ENCODE measurements around the gene SEC24C. TPM values are rescaled to one million over a fixed set of nuclear protein-coding genes. Genes with fewer than 3 reads are reported as not detected.
"Not testable (repeated sequence)": the region's sequence is repeated elsewhere in the genome, so short reads cannot be mapped to it uniquely, and the experiment has no call there.

SEC24C gene
- polyA plus RNA-seq, 1 of the 3 experiments (the other 2 are of a cell fraction): 73.6 TPM

GRCh38 chr10:73743905-73744663 lies at the start of gene SEC24C (continued):
- TF ChIP-seq GATA2 (CRISPR knock-in tag; IDR thresholded peaks at IDR 0.05): no peak

GRCh38 chr10:73695302-73695701 lies 48.9 kb upstream of the SEC24C start:
- POLR2A ChIA-PET; CTCF ChIA-PET; H2AFZ ChIP-seq (ENCODE audit: low read depth); H3K4me2 ChIP-seq; H3K36me3 ChIP-seq (replicated peaks in 1 of 2; ENCODE audit: control insufficient read depth in 1 of 2, insufficient read depth in 2 of 2, low read length in 1 of 2); H3K9me2 ChIP-seq; H4K20me1 ChIP-seq (ENCODE audit: insufficient read depth); H3K4me1 ChIP-seq (ENCODE audit: control insufficient read depth in 1 of 2, insufficient read depth in 2 of 2, low read depth in 1 of 2, low read length in 1 of 2); H3K27ac ChIP-seq (ENCODE audit: low read depth in 2 of 2, low read length in 1 of 2); H3K27me3 ChIP-seq (ENCODE audit: insufficient read depth); H3K79me2 ChIP-seq (ENCODE audit: insufficient read depth); H3F3A ChIP-seq (replicated peaks; ENCODE audit: insufficient read depth); DNase-seq; H3K4me3 ChIP-seq (ENCODE audit: low read depth in 2 of 2, low read length in 1 of 2); H3K9ac ChIP-seq; H3K9me3 ChIP-seq: not testable (repeated sequence)

GRCh38 chr10:73697675-73698159 lies 46.5 kb upstream of the SEC24C start, which contains the start of gene AGAP5:
Gene AGAP5 (minus strand): TSS chr10:73698109. CDS start chr10:73697755, 354 bp downstream.
- H3K27ac ChIP-seq (ENCODE audit: low read depth in 2 of 2, low read length in 1 of 2); CTCF ChIA-PET; H3K9ac ChIP-seq; H3F3A ChIP-seq (replicated peaks; ENCODE audit: insufficient read depth); H3K9me2 ChIP-seq; H3K4me2 ChIP-seq; H2AFZ ChIP-seq (ENCODE audit: low read depth); H3K4me3 ChIP-seq (ENCODE audit: low read depth in 2 of 2, low read length in 1 of 2); H4K20me1 ChIP-seq (ENCODE audit: insufficient read depth); H3K79me2 ChIP-seq (ENCODE audit: insufficient read depth); H3K4me1 ChIP-seq (ENCODE audit: control insufficient read depth in 1 of 2, insufficient read depth in 2 of 2, low read depth in 1 of 2, low read length in 1 of 2); H3K9me3 ChIP-seq; H3K27me3 ChIP-seq (ENCODE audit: insufficient read depth); POLR2A ChIA-PET; H3K36me3 ChIP-seq (replicated peaks in 1 of 2; ENCODE audit: control insufficient read depth in 1 of 2, insufficient read depth in 2 of 2, low read length in 1 of 2); DNase-seq: not testable (repeated sequence)
- 80% methylated on average over 1 of the region's 16 CpGs for WGBS (ENCODE audit: low lambda C conversion rate)

DNA sequence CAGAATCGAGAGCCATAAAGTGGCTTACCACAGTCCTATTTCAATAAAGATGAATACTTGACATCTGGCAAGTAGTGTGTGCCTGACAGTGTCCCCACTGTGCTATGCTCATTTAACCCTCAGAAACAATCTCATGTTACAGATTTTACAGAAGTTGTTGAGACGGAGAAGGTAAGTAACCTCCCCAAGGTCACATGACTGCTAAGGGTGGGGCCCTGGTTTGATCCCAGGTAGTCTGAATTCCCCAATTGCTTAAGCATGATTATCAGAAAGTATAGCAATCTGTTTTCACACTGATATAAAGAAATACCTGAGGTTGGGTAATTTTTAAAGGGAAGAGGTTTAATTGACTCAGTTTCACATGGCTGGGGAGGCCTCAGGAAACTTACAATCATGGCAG lies 45.4 kb upstream of the SEC24C start:
- H4K20me1 ChIP-seq (ENCODE audit: insufficient read depth); CTCF ChIA-PET: not testable (repeated sequence)

GRCh38 chr10:73703924-73704323 lies 40.2 kb upstream of the SEC24C start:
- H3K36me3 ChIP-seq (replicated peaks in 1 of 2; ENCODE audit: control insufficient read depth in 1 of 2, insufficient read depth in 2 of 2, low read length in 1 of 2); H3F3A ChIP-seq (replicated peaks; ENCODE audit: insufficient read depth); H3K27me3 ChIP-seq (ENCODE audit: insufficient read depth); H3K9me3 ChIP-seq; H3K4me1 ChIP-seq (ENCODE audit: control insufficient read depth in 1 of 2, insufficient read depth in 2 of 2, low read depth in 1 of 2, low read length in 1 of 2); POLR2A ChIA-PET; H3K4me3 ChIP-seq (ENCODE audit: low read depth in 2 of 2, low read length in 1 of 2); H3K9me2 ChIP-seq; H4K20me1 ChIP-seq (ENCODE audit: insufficient read depth); DNase-seq; H2AFZ ChIP-seq (ENCODE audit: low read depth); H3K9ac ChIP-seq; H3K27ac ChIP-seq (ENCODE audit: low read depth in 2 of 2, low read length in 1 of 2); H3K79me2 ChIP-seq (ENCODE audit: insufficient read depth); H3K4me2 ChIP-seq: not testable (repeated sequence)
- CTCF ChIA-PET: interaction anchor here (0.7 kb wide), 1 partner anchor 452 kb away, joined by 3 read pairs; no protein-coding TSS in a partner anchor

More for the DNA sequence above, 45.4 kb upstream of the SEC24C start:
- H3K9me2 ChIP-seq; H3K4me3 ChIP-seq (ENCODE audit: low read depth in 2 of 2, low read length in 1 of 2); H3K27me3 ChIP-seq (ENCODE audit: insufficient read depth); H3K36me3 ChIP-seq (replicated peaks in 1 of 2; ENCODE audit: control insufficient read depth in 1 of 2, insufficient read depth in 2 of 2, low read length in 1 of 2); H3K79me2 ChIP-seq (ENCODE audit: insufficient read depth); DNase-seq; POLR2A ChIA-PET; H3K4me2 ChIP-seq; H2AFZ ChIP-seq (ENCODE audit: low read depth); H3K4me1 ChIP-seq (ENCODE audit: control insufficient read depth in 1 of 2, insufficient read depth in 2 of 2, low read depth in 1 of 2, low read length in 1 of 2); H3F3A ChIP-seq (replicated peaks; ENCODE audit: insufficient read depth); H3K27ac ChIP-seq (ENCODE audit: low read depth in 2 of 2, low read length in 1 of 2); H3K9ac ChIP-seq; H3K9me3 ChIP-seq: not testable (repeated sequence)
- WGBS (ENCODE audit: low lambda C conversion rate): 88% methylated on average over 2 of the region's 2 CpGs

DNA sequence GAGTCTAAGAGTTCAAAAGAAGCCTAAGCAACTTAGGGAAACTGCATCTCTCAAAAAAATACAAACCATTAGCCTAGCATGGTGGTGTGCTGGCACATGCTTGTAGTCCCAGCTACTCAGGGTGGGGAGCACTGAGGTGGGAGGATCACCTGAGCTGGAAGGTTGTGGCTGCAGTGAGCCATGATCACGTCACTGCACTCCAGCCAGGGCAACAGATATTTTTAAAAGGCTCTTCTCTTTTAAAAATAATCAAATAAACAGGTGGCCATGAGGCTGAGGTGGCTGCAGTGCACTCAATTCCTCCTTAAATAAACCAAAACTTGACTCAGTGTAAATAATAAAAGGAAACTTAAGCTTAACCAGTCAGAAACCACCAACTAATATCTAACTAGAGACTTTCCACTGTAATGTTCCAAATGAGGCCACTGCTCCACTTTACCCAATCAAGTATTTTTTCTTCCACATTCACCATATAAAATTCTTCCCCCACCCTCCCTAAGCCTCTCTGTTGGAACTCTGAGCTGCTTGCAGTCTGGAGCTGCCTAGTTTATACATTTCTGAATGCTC lies 38.6 kb upstream of the SEC24C start:
- H3K9ac ChIP-seq; DNase-seq; H3K36me3 ChIP-seq (replicated peaks in 1 of 2; ENCODE audit: control insufficient read depth in 1 of 2, insufficient read depth in 2 of 2, low read length in 1 of 2); CTCF ChIA-PET; H3K9me2 ChIP-seq; POLR2A ChIA-PET; H3K27me3 ChIP-seq (ENCODE audit: insufficient read depth); H4K20me1 ChIP-seq (ENCODE audit: insufficient read depth); H3K4me2 ChIP-seq; H3K4me3 ChIP-seq (ENCODE audit: low read depth in 2 of 2, low read length in 1 of 2); H2AFZ ChIP-seq (ENCODE audit: low read depth); H3K4me1 ChIP-seq (ENCODE audit: control insufficient read depth in 1 of 2, insufficient read depth in 2 of 2, low read depth in 1 of 2, low read length in 1 of 2); H3K27ac ChIP-seq (ENCODE audit: low read depth in 2 of 2, low read length in 1 of 2); H3K9me3 ChIP-seq; H3K79me2 ChIP-seq (ENCODE audit: insufficient read depth); H3F3A ChIP-seq (replicated peaks; ENCODE audit: insufficient read depth): not testable (repeated sequence)
- 92% methylated on average over 1 of the region's 1 CpG for WGBS (ENCODE audit: low lambda C conversion rate)

DNA sequence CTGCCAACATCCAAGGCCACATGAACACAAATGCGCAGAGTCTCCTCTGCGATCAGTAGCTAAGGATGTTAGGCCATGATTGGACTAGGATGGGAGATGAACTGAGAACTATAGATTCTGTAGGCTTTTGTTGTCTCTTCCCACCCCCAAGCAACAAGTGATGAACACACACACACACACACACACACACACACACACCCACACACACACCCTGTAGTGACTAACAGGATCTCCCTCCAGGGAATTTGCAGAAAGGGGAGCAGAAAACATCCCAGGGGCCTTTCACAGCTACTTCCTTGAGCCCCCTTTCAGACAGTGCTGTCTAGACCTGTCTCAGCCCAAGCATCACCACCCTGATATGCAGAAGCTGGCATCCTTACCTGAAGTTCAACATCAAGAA lies 37.7 kb upstream of the SEC24C start:
- H3K9me3 ChIP-seq; H3K27ac ChIP-seq (ENCODE audit: low read depth in 2 of 2, low read length in 1 of 2); H3K36me3 ChIP-seq (replicated peaks in 1 of 2; ENCODE audit: control insufficient read depth in 1 of 2, insufficient read depth in 2 of 2, low read length in 1 of 2); H3K4me2 ChIP-seq; H3K4me3 ChIP-seq (ENCODE audit: low read depth in 2 of 2, low read length in 1 of 2); H3K4me1 ChIP-seq (ENCODE audit: control insufficient read depth in 1 of 2, insufficient read depth in 2 of 2, low read depth in 1 of 2, low read length in 1 of 2); POLR2A ChIA-PET; H3K9me2 ChIP-seq; H2AFZ ChIP-seq (ENCODE audit: low read depth); H3K9ac ChIP-seq; H3K79me2 ChIP-seq (ENCODE audit: insufficient read depth); H3F3A ChIP-seq (replicated peaks; ENCODE audit: insufficient read depth); DNase-seq; CTCF ChIA-PET; H3K27me3 ChIP-seq (ENCODE audit: insufficient read depth); H4K20me1 ChIP-seq (ENCODE audit: insufficient read depth): not testable (repeated sequence)
- WGBS (ENCODE audit: low lambda C conversion rate): 100% methylated on average over 1 of the region's 2 CpGs
